Measurements from ENCODE around the gene OR8K3.

OR8K3 gene

DNA sequence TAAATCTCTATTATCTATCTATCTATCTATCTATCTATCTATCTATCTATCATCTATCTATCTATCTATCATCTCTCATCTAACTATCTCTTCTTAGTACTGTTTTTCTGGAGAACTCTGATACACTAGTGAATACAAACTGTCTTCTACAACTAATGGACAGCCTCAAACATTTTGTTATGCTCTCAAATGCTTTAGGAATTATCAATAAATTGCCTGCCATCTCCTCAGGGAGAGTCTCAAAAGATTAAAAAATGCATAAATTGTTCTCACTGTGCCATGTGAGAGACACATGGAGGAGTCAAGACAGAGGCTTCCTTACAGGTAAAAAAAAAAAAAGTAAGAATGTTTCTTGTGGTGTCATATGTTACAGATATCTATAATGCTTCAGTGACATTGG is at the start of gene OR8K3:
OR8K3 (plus strand) TSS at position 301 of the 400 bp plus-strand sequence. CDS start 3,163 bp downstream, outside the sequence.
- no peak for DNase-seq

DNA sequence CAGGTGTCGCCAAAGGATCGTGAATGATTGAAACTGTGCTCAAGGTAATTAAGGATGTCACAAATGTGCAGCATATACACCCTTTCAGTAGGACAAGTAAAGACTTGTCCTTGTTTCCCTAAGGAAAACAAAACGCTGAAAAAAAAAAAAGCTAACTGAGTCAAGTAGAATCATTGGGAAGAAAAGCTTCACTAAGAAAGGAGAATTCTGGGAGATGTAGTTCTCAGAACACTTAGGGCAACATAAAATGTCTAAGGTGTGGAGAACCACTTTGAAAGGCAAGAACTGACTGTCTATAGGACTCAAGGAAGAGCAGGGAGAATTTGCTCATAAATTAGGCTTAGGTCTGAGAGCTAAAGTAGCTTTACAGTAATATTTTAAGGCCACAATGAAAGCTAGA is 43.9 kb upstream of the OR8K3 start:
- no peak for DNase-seq

DNA sequence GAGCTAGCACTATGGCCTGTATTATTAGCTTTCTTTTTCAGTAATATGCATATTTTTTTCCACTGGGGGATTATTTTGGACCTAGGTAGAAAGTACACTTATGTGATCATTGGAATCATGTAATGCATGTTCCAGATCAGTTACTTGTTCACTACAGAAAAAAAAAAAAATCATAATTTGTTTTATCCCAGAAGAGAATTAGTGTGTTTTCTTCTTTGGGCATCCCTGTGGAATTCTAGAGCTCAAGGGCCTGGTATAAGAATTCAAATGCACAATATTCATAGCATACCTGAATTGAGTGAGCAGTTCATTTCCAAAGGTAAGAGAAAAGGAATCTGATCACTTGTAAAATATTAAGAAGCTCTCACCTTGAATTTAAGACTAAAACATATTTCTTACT is 41.1 kb upstream of the OR8K3 start, which contains the start of gene OR5T1:
OR5T1 (plus strand) TSS at position 301 of the 400 bp plus-strand sequence. CDS start 1,485 bp downstream, outside the sequence.
- DNase-seq = no peak

GRCh38 chr11:56292154-56292553 is 22.8 kb upstream of the OR8K3 start, which contains the start of gene OR8H1:
OR8H1 (minus strand) TSS chr11:56292254; CDS start chr11:56291062, 1,192 bp downstream.
- DNase-seq = no peak

DNA sequence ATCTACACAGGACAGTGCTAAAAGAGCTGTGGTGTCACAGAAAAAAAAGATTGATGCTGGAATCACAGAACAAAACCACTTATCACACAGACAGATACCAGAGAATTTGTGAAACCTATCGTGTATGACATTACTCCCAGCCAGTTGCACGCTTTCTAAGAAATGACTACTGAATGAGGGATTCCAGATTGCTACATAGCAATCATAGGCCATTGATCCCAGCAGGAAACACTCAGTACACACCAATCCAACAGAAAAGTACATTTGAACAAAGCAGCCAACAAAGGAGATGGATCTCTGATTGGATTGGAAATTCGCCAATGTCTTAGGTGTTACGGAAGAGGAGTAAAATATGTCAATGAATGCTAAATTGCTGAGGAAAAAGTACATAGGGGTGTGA is 18.0 kb upstream of the OR8K3 start:
- DNase-seq = no peak

DNA sequence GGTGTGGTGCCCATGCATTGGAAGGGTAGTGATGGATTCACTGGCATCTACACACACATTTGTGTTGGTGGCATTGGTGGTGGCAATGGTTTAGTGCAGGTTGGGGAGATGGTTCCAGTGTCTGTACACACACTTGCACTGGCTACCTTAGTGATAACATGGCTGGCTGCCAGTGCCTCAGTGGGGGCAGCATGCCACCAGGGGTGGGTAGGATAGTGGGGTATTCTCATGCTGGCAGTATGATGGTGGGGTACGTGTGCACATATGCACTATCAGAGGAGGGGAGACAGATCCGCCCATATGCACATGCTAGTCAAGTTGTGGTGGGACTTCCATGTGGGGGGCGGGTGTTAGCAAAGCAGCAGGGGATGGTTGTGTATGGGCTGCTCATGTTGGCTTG is 7.1 kb upstream of the OR8K3 start:
- no peak for DNase-seq

DNA sequence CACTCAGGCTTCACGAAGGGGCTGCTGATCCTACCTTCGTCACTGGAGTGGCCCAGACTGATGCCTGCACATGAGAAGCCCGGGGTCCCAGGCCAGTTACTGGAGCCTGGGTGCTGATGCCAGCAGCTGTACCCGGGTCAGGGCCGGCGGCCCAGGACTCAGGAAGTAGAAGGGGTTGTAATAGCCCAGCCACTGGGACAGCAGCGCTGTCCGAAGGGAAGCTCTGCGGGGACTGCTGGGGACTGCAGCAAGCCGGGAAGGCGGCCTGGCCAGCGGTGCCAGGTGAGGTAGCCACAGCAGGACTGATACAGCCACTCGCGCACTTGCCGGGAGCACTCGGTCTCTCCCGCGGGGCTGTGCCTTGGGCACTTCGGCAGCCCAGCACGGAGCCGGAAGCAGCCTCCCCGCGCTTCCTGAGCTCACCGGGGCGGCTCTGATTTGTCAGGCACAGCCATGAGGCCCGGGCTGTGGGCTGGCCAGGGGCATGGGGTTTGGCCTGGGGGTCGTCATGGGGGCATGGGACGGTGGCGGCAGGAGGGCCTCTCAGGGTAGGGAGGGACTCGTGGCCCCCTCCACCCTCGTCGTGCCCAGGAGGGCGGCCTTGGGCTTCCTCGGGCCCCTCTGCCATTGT is 17.0 kb downstream of the OR8K3 start:
- DNase-seq = no peak

DNA sequence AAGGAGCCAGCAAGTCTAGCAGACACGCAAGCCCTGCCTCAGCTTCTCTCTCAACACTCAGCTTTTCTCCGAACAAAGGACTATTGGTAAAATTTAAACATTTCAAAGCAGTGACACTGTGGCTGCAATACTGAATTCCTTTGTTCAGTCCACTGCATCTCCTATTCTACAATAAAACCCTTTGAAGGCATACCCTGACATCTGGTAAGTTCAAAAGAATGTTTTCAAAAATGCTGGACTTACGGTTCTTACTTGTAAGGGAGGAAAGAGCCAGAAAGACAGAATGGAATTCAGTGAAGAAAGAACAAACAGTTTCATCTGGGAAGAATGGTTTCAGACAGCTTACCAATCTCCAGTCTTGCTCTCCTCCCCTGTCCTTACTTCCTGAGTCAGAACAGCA is 18.2 kb downstream of the OR8K3 start:
- DNase-seq = no peak

GRCh38 chr11:56340289-56340688 is 25.3 kb downstream of the OR8K3 start:
- DNase-seq = no peak

- DNase-seq = no peak
Measured at GRCh38 chr11:56345739-56346138, 30.8 kb downstream of the OR8K3 start, which contains the start of gene OR8K1. OR8K1 (plus strand) TSS chr11:56346039; CDS start chr11:56346039, 0 bp downstream.

- DNase-seq = no peak
Measured at GRCh38 chr11:56353991-56354390, 39.0 kb downstream of the OR8K3 start, which contains the start of gene OR8J1. OR8J1 (plus strand) TSS chr11:56354291; CDS start chr11:56360247, 5,956 bp downstream.

Measured in NCI-H446 (cell line).